ENCODE results near the gene ASXL2. TPM values are rescaled to one million over a fixed set of nuclear protein-coding genes. Genes with fewer than 3 reads are reported as not detected.
A peak's percentile ranks its signal among the peaks of the same experiment; 100 is the strongest.

The ASXL2 gene
- total RNA-seq, 4 donors from 2014 or later = 12.5 to 24.5 (median 21.0) TPM

DNA sequence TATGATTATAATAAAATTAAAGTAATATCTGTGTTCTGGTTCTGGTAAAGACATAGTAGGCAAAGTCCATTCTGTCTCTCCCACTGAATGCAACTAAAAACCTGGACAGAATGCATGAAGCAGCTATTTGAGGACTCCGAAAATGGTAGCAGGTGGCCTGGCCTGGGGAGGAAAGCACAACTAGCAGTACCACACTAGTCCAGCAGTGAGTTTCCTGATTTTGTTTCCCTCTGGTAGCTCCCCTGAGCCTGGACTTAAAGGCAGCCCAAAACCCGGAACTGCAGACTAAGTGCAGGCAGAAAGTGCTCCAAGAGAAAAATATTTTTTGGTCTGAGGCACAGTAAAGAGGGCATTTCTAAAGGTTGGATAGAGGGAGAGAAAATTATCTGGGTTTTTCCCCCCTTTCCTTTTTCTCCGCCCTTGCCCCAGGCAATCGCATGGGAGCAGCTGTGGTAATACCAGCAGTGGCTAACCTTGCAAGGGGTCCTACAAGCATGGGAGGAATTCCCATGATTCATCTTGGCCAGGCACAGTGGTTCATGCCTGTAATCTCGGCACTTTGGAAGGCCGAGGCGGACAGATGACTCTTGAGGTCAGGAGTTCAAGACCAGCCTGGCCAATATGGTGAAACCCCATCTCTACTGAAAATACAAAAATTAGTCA lies 32.3 kb downstream of the ASXL2 start:
- Histone ChIP-seq H3K36me3 (peaks cover 0 to 14% of the 10 kb centered on the region in 2 donors), H3K9me3 (no peaks in the 10 kb centered on the region), H3K4me3 (no peak overlapping the region), H3K4me1 (peaks cover 14 to 22% of the 10 kb centered on the region in 2 donors), H3K27ac (no peak overlapping the region), H3K27me3 (no peaks in the 10 kb centered on the region)
- ATAC-seq (no peak), DNase-seq (no peak)
- in situ Hi-C loops (cut with MboI; ENCODE audit: low sequenced_read_pairs in 4 of 4) (no loop called here), intact Hi-C loops (cut with DNase I; ENCODE audit: low total_unique reads) (no loop called here)
- TF ChIP-seq, protein P1, sequence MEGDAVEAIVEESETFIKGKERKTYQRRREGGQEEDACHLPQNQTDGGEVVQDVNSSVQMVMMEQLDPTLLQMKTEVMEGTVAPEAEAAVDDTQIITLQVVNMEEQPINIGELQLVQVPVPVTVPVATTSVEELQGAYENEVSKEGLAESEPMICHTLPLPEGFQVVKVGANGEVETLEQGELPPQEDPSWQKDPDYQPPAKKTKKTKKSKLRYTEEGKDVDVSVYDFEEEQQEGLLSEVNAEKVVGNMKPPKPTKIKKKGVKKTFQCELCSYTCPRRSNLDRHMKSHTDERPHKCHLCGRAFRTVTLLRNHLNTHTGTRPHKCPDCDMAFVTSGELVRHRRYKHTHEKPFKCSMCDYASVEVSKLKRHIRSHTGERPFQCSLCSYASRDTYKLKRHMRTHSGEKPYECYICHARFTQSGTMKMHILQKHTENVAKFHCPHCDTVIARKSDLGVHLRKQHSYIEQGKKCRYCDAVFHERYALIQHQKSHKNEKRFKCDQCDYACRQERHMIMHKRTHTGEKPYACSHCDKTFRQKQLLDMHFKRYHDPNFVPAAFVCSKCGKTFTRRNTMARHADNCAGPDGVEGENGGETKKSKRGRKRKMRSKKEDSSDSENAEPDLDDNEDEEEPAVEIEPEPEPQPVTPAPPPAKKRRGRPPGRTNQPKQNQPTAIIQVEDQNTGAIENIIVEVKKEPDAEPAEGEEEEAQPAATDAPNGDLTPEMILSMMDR (IDR thresholded peaks at IDR 0.05 in 4 of 5, conservative IDR thresholded peaks at IDR 0.05 in 1 of 5) = no peak
- no peak for TF ChIP-seq POLR2A (IDR thresholded peaks at IDR 0.05)

DNA sequence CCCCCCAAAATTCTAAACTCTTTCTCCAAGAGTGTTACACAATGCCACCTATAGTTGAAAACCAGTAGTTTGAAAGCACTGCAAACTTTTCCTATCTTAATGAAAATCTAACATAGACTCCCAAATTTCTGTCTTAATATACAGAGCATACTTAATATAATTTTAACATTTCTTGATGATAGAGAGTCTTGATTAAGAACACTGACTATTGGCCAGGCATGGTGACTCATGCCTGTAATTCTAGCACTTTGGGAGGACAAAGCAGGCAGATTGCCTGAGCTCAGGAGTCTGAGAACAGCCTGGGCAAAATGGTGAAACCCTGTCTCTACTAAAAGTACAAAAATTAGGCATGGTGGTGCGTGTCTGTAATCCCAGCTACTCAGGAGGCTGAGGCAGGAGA lies 34.2 kb downstream of the ASXL2 start:
- peak; percentile 78 to 84 for ATAC-seq
- Histone ChIP-seq H3K27me3 (no peaks in the 10 kb centered on the region), H3K4me3 (no peak overlapping the region), H3K4me1 (peaks cover 9 to 16% of the 10 kb centered on the region in 2 donors), H3K27ac (peak overlapping the region in 2 of 4 donors; percentile 39 to 60), H3K9me3 (no peaks in the 10 kb centered on the region), H3K36me3 (peaks cover 0 to 14% of the 10 kb centered on the region in 2 donors)
- DNase-seq = peak; percentile 6 to 57
- in situ Hi-C loops (cut with MboI; ENCODE audit: low sequenced_read_pairs in 4 of 4) (no loop called here), intact Hi-C loops (cut with DNase I; ENCODE audit: low total_unique reads) (no loop called here)
- no peak for TF ChIP-seq POLR2A (IDR thresholded peaks at IDR 0.05)
- TF ChIP-seq, protein P1 (IDR thresholded peaks at IDR 0.05 in 4 of 5, conservative IDR thresholded peaks at IDR 0.05 in 1 of 5) = no peak

DNA sequence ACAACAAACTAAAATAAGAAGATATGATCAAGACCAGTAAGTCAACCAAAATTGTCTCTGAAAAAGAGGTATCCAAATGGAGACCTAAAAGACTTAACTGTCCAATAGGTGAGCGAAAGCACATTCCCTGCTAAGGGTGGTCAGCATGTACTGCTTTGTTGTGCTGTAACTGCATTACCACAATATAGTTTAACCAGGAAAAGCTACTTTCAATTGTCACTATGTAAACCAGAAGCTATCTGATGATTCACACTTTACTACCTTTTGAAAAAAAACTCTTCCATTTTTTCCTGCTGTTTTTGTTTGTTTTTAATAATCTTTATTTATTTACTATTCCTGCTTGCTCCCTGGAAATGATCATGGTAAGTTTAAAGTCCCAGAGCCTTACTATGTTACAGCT lies 36.1 kb downstream of the ASXL2 start:
- no peak overlapping the region for H3K27ac ChIP-seq
- in situ Hi-C loops (cut with MboI; ENCODE audit: low sequenced_read_pairs in 4 of 4) = no loop called here
- TF ChIP-seq, protein P1 (IDR thresholded peaks at IDR 0.05 in 4 of 5, conservative IDR thresholded peaks at IDR 0.05 in 1 of 5) = no peak
- TF ChIP-seq POLR2A (IDR thresholded peaks at IDR 0.05) = no peak
- H3K4me3 ChIP-seq = no peak overlapping the region
- no peak for DNase-seq
- intact Hi-C loops (cut with DNase I; ENCODE audit: low total_unique reads) = no loop called here
- H3K36me3 ChIP-seq = peaks cover 0 to 14% of the 10 kb centered on the region in 2 donors
- ATAC-seq = no peak
- H3K4me1 ChIP-seq = peaks cover 9 to 16% of the 10 kb centered on the region in 2 donors
- no peaks in the 10 kb centered on the region for H3K27me3 ChIP-seq
- no peaks in the 10 kb centered on the region for H3K9me3 ChIP-seq

DNA sequence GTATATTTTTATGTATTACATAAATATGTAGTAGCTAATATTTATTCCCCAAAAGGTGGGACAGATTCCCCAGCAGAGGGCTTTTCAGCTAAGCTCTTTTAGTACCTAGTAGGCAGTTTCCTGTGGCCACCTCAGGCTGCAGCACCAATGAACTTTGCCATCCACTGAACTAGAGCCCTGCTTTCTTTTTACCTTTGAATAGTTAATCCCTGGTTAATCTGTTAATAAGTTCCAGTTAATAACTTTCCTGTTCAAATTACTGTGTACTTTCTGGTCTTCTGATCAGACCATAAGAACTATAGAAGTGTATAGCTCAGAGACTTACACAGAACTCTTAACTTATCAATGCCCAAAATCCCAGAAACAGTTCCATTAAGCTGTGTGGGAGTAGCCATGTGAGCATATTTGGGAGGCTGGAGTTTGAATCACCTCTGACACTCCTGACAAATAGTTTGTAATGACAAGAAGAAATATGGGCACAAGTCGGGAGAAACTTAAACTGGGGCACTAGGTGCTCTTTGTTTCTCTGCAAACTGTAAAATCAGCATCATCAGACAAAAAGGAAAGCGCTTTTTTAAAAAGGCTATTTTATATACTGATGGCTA lies 40.0 kb downstream of the ASXL2 start:
- Histone ChIP-seq H3K4me1 (peaks cover 6 to 12% of the 10 kb centered on the region in 2 donors), H3K27me3 (no peaks in the 10 kb centered on the region), H3K4me3 (no peak overlapping the region), H3K9me3 (no peaks in the 10 kb centered on the region), H3K36me3 (peaks cover 0 to 5% of the 10 kb centered on the region in 2 donors), H3K27ac (no peak overlapping the region)
- DNase-seq (no peak), ATAC-seq (no peak)
- intact Hi-C loops (cut with DNase I; ENCODE audit: low total_unique reads) = no loop called here
- in situ Hi-C loops (cut with MboI; ENCODE audit: low sequenced_read_pairs in 4 of 4) = no loop called here
- TF ChIP-seq, protein P1 (IDR thresholded peaks at IDR 0.05 in 4 of 5, conservative IDR thresholded peaks at IDR 0.05 in 1 of 5) = no peak
- no peak for TF ChIP-seq POLR2A (IDR thresholded peaks at IDR 0.05)
